Stimulated activated memory B cell treated with anti-CD40 and anti-IgM and Interleukin-4, amounts not matched to agents 10 μg/mL and 1 μg/mL and 100 μg/mL, for 72 hours (primary cell): Measurements from ENCODE around the gene PTPRN2.
"Not testable (repeated sequence)": the region's sequence is repeated elsewhere in the genome, so short reads cannot be mapped to it uniquely, and the experiment has no call there.

ENCODE experiments used
- ATAC-seq: fragments of 150-1000 bp; cut with Tn5 transposase; 2 replicates; pipeline ENCODE4 v1.10.0; 2021
- H3K27ac Mint-ChIP-seq: one replicate; pipeline ENCODE4 v1.8.0; 2022; ENCODE audit warnings: mild to moderate bottlenecking, mixed read lengths
- H3K27me3 Mint-ChIP-seq: one replicate; pipeline ENCODE4 v1.8.0; 2022; ENCODE audit warnings: mixed read lengths
- H3K36me3 Mint-ChIP-seq: one replicate; pipeline ENCODE4 v1.8.0; 2022; ENCODE audit warnings: mixed read lengths
- H3K4me1 Mint-ChIP-seq: one replicate; pipeline ENCODE4 v1.8.0; 2022; ENCODE audit warnings: mixed read lengths
- H3K4me3 Mint-ChIP-seq: one replicate; pipeline ENCODE4 v1.8.0; 2022; ENCODE audit warnings: mild to moderate bottlenecking, moderate library complexity, mixed read lengths
- H3K9me3 Mint-ChIP-seq: one replicate; pipeline ENCODE4 v1.8.0; 2022; ENCODE audit warnings: mixed read lengths

The PTPRN2 gene

DNA sequence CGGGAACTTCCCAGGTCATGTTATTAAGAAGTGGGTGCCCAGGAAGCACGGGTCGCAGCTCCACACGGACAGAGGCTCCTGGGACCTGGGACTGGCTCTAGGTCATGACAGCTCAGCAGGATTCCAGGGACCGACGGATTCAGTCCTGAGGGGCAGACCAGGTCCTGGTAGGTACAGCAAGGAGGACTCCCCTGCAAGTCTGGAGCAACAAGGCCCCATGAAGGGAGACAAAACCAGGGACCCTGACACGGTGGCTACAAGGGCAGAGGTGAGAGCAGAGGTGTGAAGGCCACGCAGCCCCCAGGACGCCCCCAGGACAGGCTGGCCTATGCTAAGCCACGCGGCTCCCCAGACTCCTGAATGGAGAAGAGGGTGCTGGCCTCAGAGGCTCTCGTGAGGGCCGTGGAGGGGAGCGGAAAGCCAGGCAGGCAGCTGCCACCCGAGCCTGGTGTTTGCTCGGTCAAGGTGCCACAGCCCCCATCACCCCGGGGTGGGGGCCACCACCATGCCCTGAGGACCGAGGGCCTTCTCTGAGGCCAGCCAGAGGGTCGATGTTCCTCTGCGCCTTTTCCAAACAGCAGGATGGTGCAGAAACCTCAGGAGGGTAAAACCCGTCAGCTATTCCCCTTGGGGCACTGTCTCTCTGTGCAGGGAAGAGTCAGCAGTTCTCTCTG, 348.9 kb downstream of the PTPRN2 start:
- Mint-ChIP-seq H3K36me3 (no peaks in the 10 kb centered on the region), H3K27me3 (no peaks in the 10 kb centered on the region), H3K9me3 (peaks cover 11% of the 10 kb centered on the region), H3K4me1 (no peaks in the 10 kb centered on the region), H3K4me3 (no peak overlapping the region), H3K27ac (no peak overlapping the region)
- peak; percentile 12 for ATAC-seq

DNA sequence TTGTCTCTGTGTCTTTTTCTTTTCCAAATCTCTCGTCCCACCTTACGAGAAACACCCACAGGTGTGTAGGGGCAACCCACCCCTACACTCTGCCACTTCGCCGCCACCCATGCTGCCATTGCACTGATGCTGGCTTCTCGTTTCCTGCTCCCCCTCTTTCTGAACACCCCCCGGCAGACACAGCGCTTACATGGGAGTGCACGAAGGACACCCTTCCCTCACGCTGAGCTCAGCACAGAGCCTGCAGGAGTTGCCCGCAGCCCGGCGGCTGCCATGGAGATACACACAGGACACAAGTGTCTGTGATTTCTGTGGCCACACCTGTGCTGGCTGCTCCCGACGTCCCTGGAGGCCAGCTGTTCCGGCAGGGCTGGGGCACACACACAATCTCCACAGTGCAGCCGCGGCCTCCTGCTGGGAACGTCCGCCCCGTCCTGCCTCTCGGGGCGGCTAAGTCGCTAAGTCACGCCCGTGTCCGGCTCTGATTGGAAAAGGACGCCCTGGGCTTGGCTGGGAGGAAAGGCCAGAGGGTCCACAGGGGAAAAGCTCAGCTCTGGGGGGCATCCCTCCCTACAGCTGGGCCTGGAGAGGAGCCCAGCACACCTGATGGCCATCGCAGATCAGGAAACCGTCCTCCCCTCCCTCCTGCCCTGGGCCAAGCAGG, 349.8 kb downstream of the PTPRN2 start:
- peaks cover 13% of the 10 kb centered on the region for H3K9me3 Mint-ChIP-seq
- H3K27me3 Mint-ChIP-seq, result no peaks in the 10 kb centered on the region
- H3K36me3 Mint-ChIP-seq, result no peaks in the 10 kb centered on the region
- H3K4me3 Mint-ChIP-seq, result no peak overlapping the region
- H3K27ac Mint-ChIP-seq, result no peak overlapping the region
- ATAC-seq, result no peak
- no peaks in the 10 kb centered on the region for H3K4me1 Mint-ChIP-seq

DNA sequence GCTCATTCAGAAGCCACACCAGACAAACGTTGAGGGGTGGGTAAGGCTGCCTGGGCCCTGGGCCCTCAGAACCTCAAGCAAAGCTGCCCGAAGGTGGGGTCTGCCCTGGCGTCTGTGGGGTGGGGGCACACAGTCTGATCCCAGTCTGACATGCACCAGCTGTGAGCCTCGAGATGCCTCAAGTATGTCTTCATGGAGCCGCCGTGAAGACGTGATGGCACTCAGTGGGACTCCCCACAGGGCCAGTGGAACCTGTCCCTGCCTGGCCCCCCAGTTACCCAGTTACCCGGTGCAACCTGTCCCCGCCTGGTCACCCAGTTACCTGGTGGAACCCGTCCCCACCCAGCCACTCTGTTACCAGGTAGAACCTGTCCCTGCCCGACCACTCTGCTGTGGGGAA, 351.2 kb downstream of the PTPRN2 start:
- H3K9me3 Mint-ChIP-seq, result peaks cover 16% of the 10 kb centered on the region

DNA sequence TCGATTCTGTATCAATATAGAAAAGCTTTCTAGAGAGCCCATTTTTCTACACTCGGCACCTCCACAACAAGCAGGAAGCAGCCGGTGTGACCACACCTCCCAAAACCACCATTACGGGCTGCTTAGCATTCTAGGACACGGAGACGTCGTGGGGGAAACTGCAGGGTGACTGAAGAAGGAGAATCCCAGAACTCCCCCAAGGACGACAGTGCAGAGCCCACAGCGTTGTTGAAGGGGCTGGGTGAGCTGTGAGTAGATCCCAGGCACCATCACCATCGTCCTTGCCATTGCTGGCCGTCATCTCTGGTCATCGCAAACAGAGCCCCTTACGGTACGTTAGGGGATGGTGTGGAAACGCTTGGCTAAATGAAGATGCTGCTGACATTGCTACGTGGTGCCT, 351.8 kb downstream of the PTPRN2 start:
- H3K36me3 Mint-ChIP-seq, result no peaks in the 10 kb centered on the region
- peaks cover 16% of the 10 kb centered on the region for H3K9me3 Mint-ChIP-seq
- no peaks in the 10 kb centered on the region for H3K27me3 Mint-ChIP-seq
- no peak overlapping the region for H3K4me3 Mint-ChIP-seq
- no peaks in the 10 kb centered on the region for H3K4me1 Mint-ChIP-seq
- no peak for ATAC-seq
- no peak overlapping the region for H3K27ac Mint-ChIP-seq

More for the DNA sequence above, 351.2 kb downstream of the PTPRN2 start:
- ATAC-seq, result no peak
- Mint-ChIP-seq H3K36me3 (no peaks in the 10 kb centered on the region), H3K27ac (no peak overlapping the region), H3K4me3 (no peak overlapping the region), H3K27me3 (no peaks in the 10 kb centered on the region), H3K4me1 (no peaks in the 10 kb centered on the region)

DNA sequence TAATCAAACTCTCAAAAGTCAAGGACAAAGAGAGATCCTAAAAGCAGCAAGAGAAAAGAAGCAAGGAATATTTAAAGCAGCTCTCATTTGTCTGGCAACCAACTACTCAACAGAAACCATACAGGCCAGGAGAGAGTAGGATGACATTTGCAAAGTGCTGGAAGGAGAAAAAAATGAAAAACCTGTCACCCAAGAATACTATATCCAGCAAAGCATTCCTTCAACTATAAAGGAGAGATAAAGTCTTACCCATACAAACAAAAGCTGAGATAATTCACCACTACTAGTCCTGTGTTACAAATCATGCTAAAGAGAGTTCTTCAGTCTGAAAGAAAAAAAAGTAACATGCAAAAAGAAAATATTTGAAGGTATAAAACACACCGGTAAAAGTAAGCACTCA, 357.7 kb downstream of the PTPRN2 start:
- Mint-ChIP-seq H3K4me3 (no peak overlapping the region), H3K36me3 (no peaks in the 10 kb centered on the region), H3K4me1 (no peaks in the 10 kb centered on the region), H3K27me3 (no peaks in the 10 kb centered on the region), H3K9me3 (peaks cover 37% of the 10 kb centered on the region), H3K27ac (no peak overlapping the region)
- no peak for ATAC-seq

DNA sequence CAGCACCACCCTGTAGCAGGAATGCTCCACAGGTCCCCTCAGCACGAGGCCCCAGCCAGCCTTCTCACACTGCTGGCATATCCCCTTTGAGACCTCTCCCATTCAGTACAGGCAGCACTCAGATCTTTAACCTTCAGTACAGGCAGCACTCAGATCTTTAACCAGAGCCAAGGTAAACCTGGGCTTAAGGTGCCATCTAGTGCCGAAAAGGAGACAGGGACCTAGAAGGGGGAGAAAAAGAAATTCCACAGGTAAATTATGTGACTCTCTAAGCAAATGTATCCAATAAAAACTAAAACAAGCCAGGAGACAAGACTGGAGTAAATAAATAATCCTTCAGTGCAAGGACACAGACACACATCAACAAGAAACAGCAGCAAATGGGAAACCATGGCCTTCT, 358.6 kb downstream of the PTPRN2 start:
- H3K4me1 Mint-ChIP-seq, result no peaks in the 10 kb centered on the region
- no peak overlapping the region for H3K4me3 Mint-ChIP-seq
- H3K27ac Mint-ChIP-seq, result no peak overlapping the region
- ATAC-seq, result no peak
- peaks cover 33% of the 10 kb centered on the region for H3K9me3 Mint-ChIP-seq
- no peaks in the 10 kb centered on the region for H3K27me3 Mint-ChIP-seq
- no peaks in the 10 kb centered on the region for H3K36me3 Mint-ChIP-seq

DNA sequence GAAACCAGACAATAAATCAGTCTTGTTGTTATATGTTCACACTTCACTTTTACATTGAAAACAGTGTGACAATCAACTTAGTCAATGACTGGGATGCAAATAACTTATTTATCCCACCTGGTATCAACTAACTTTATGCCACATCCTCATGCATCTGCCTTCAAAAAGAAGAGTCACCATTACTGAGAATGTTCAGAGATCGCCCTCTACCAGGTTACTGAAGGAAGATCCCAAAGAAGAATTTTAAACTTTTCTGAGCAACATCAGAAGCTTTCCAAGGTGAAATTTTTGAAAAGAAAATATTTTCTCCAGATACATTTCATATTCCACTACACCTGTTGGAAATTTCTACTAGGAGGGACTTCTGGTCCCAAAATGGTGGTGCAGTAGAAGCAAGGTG, 359.5 kb downstream of the PTPRN2 start:
- Mint-ChIP-seq H3K27me3 (no peaks in the 10 kb centered on the region), H3K27ac (no peak overlapping the region), H3K36me3 (no peaks in the 10 kb centered on the region), H3K4me1 (no peaks in the 10 kb centered on the region), H3K9me3 (peaks cover 28% of the 10 kb centered on the region), H3K4me3 (no peak overlapping the region)
- ATAC-seq, result no peak

DNA sequence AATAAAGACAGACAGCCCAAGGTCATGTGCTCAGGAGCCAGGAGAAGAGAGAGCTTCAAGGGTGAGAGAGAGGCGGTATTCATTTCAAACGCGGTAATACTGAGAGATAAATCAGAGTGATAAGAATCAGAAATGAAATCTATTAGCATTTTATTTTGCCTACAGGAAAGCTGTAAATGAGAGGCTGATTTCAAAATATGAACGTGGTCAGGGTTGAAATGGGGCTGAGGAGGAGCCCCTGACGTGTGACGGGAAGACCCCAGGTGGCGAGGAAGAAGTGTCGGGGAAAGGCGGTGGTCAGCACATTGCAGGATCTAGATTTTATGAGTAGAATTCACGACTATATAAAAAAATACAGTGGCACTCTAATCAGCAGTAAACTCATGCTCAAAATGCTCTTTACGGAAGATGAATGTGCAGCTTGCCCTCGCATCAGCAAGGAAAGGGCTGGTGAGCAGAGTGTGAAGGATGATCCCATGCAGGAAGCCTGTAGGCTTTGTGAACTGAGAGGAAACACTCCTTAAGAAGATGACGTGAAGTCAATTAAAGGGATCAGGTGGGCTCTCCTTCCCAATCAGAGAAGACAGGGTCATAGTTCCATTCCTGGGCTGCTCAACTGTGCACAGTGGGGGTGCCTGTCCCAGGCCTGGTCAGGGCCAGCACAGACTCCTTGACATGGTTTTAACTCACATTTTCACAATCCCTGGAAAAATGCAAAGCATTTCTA, 360.2 kb downstream of the PTPRN2 start:
- no peaks in the 10 kb centered on the region for H3K4me1 Mint-ChIP-seq
- H3K27me3 Mint-ChIP-seq, result no peaks in the 10 kb centered on the region
- no peak overlapping the region for H3K4me3 Mint-ChIP-seq
- no peak for ATAC-seq
- H3K27ac Mint-ChIP-seq, result no peak overlapping the region
- H3K36me3 Mint-ChIP-seq, result no peaks in the 10 kb centered on the region
- peaks cover 30% of the 10 kb centered on the region for H3K9me3 Mint-ChIP-seq

DNA sequence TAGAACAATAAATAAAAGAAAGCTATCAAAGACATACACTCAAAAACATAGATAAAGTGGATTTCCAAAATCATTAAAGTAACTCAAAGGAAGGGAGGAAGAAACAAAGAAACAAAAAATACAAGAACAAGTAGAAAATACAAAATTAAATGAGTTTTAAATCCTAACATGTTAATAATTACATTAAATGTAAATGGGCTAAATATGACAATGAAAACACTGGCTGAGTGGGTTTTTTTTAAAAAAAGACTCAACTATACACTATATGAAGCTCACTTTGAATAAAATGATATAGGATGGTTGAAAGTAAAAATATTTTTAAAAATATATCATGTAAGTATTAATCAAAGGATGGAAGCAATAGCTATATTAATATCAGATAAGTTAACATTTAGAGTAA, 371.4 kb downstream of the PTPRN2 start:
- H3K27ac Mint-ChIP-seq, result no peak overlapping the region

DNA sequence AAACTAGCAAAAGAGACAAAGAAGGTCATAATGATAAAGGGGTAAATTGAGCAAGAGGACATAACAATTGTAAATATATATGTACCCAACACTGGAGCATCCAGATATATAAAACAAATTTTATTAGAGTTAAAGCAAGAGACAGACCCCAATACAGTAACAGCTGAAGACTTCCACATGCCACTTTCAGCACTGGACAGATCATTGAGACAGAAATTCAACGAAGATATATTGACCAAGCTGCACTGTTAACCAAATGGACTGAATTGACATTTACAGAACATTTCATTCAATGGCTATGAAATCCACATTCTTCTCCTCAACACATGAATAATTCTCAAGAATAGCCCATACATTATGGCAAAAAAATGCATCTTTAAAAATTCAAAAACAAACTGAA, 378.2 kb downstream of the PTPRN2 start:
- Mint-ChIP-seq H3K9me3 (peaks cover 11% of the 10 kb centered on the region), H3K4me3 (no peak overlapping the region), H3K27me3 (peaks cover 5% of the 10 kb centered on the region), H3K27ac (no peak overlapping the region), H3K4me1 (no peaks in the 10 kb centered on the region), H3K36me3 (no peaks in the 10 kb centered on the region)
- no peak for ATAC-seq

More for the DNA sequence above, 371.4 kb downstream of the PTPRN2 start:
- ATAC-seq, result no peak
- Mint-ChIP-seq H3K9me3 (peaks cover 15% of the 10 kb centered on the region), H3K36me3 (no peaks in the 10 kb centered on the region), H3K4me1 (no peaks in the 10 kb centered on the region), H3K4me3 (no peak overlapping the region), H3K27me3 (no peaks in the 10 kb centered on the region)

DNA sequence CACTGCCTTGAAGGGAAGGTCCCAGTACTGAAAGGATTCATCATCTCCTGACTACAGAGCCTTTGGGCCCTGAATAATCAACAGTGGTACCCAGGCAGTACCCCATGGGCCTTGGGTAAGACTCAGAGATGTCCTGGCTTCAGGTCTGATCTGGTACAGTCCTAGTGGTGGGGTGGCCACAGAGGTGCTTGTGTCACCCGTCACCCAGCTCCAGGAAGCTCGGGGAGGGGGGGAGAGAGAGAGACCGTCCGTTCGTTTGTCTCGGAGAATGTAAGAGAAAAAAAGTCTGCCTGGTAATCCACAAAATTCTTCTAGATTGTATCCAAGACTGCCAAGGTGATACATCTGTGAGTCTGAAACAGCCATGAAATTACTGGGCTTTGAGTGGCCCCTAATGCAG, 381.3 kb downstream of the PTPRN2 start:
- no peaks in the 10 kb centered on the region for H3K4me1 Mint-ChIP-seq

DNA sequence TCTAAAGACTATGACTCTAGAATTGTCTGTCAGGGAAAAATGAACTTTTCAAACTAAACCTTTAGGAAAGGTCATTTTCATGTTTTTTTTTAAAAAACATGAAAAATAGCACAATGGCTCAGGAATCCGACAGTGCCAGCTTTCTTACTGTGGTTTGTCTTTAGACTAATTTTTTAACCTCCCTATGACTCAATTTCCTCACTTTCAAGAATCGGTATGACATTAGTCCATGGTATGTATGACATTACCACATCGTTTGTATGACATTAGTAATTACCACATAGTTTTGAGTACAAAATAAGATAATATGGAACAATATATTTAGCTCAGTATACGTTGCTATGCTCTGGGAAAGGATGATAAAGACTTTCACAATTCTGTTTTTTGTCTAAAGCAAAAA, 383.2 kb downstream of the PTPRN2 start:
- Mint-ChIP-seq H3K4me1 (no peaks in the 10 kb centered on the region), H3K27me3 (peaks cover 30% of the 10 kb centered on the region), H3K36me3 (no peaks in the 10 kb centered on the region), H3K4me3 (no peak overlapping the region), H3K27ac (no peak overlapping the region), H3K9me3 (peaks cover 3% of the 10 kb centered on the region)
- no peak for ATAC-seq

More for the DNA sequence above, 381.3 kb downstream of the PTPRN2 start:
- Mint-ChIP-seq H3K27me3 (peaks cover 29% of the 10 kb centered on the region), H3K9me3 (peaks cover 11% of the 10 kb centered on the region), H3K27ac (no peak overlapping the region), H3K36me3 (no peaks in the 10 kb centered on the region), H3K4me3 (no peak overlapping the region)
- no peak for ATAC-seq

DNA sequence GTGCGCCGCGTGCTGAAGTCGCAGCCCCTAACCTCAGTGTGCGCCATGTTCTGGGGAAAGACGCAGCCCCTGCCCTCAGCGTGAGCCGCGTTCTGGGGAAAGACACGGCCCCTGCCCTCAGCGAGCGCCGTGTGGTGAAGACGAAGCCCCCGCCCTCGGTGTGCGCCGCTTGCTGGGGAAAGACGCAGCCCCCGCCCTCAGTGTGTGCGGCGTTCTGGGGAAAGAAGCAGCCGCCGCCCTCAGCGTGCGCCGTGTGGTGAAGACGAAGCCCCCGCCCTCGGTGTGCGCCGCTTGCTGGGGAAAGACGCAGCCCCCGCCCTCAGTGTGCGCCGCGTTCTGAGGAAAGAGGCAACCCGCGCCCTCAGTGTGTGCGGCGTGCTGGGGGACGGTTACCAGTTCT, 383.7 kb downstream of the PTPRN2 start:
- peaks cover 30% of the 10 kb centered on the region for H3K27me3 Mint-ChIP-seq
- not testable (repeated sequence) for H3K9me3 Mint-ChIP-seq, H3K27ac Mint-ChIP-seq, H3K36me3 Mint-ChIP-seq, H3K4me3 Mint-ChIP-seq, H3K4me1 Mint-ChIP-seq
- ATAC-seq, result peak; percentile 24

DNA sequence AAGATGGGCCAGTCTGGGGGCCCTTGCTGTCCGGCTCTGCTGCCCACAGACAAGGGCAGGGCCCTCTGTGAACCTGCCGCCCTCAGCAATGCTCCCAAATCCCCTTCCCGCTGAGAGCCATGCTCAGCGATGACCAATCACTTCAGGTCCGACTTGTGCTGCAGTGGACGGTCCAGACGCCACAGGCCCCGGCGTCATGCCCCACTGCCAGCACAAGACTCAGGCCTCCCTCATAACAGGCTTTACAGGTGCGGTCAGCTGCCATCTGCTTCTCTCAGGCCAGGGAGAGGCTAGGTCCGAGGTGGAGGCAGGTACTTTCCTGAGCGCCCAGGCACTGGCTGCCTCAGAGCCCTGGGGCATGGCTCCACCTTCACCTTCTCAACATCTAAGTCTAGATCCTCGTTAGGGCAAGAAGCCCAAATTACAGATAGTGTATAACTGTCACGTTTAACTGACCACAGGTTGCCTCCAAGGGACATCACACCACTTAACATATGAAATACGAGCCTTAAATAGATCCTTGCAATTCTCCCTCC, 393.2 kb downstream of the PTPRN2 start:
- Mint-ChIP-seq H3K4me1 (no peaks in the 10 kb centered on the region), H3K27ac (no peak overlapping the region), H3K9me3 (peaks cover 29% of the 10 kb centered on the region), H3K4me3 (no peak overlapping the region), H3K27me3 (no peaks in the 10 kb centered on the region), H3K36me3 (no peaks in the 10 kb centered on the region)
- no peak for ATAC-seq

DNA sequence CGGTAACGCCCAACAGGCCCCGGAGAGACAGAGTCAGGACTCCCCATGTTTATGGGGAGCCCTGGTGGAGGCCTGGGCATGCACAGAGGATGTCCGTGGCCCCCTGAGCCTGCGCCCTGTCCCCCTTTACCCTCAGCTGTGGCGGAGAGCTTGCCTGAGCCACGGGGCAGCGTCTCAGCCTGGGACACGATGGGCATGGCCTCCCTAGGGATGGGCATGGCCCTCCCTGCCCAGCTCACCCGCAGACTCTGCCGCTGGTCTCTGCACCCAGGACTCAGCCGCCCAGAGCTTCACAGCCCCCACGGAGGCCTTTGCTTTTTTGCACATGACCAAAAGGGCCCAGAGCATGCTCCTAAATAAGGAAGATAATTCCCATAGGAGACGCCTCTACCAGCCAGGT, 394.2 kb downstream of the PTPRN2 start:
- no peaks in the 10 kb centered on the region for H3K36me3 Mint-ChIP-seq
- ATAC-seq, result no peak
- no peaks in the 10 kb centered on the region for H3K4me1 Mint-ChIP-seq
- no peaks in the 10 kb centered on the region for H3K27me3 Mint-ChIP-seq
- H3K9me3 Mint-ChIP-seq, result peaks cover 26% of the 10 kb centered on the region
- H3K27ac Mint-ChIP-seq, result no peak overlapping the region
- H3K4me3 Mint-ChIP-seq, result no peak overlapping the region
